Measurements from ENCODE around the gene SPEM2.

DNA sequence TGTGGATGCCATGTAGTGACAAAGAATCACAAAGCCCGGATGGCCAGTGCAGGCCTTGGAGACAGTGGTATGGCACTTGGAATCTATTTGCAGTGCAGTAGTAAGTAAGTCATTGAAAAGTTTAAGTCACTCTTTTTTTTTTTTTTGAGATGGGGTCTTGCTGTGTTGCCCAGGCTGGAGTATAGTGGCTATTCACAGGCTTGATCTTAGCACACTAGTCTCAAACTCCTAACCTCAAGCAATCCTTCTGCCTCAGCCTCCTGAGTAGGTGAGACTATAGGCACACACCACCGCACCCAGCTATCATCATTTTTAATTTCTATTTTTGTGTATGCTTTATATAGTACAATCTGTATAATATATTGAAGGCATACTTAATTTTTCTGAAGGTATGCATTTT, 26.8 kb upstream of the SPEM2 start:
- TF ChIP-seq CTCF (IDR thresholded peaks at IDR 0.05; ENCODE audit: control extremely low read depth in 1 of 3, insufficient read depth in 1 of 3, low read depth in 1 of 3, low read length in 3 of 3) (no peak), SP1 (IDR thresholded peaks at IDR 0.05; ENCODE audit: low read depth, low read length) (no peak), MAFK (IDR thresholded peaks at IDR 0.05; ENCODE audit: low read depth, low read length) (no peak), ZNF274 (IDR thresholded peaks at IDR 0.05; ENCODE audit: borderline replicate concordance, extremely low read depth, low read length) (no peak)
- TF ChIP-seq, protein P1, sequence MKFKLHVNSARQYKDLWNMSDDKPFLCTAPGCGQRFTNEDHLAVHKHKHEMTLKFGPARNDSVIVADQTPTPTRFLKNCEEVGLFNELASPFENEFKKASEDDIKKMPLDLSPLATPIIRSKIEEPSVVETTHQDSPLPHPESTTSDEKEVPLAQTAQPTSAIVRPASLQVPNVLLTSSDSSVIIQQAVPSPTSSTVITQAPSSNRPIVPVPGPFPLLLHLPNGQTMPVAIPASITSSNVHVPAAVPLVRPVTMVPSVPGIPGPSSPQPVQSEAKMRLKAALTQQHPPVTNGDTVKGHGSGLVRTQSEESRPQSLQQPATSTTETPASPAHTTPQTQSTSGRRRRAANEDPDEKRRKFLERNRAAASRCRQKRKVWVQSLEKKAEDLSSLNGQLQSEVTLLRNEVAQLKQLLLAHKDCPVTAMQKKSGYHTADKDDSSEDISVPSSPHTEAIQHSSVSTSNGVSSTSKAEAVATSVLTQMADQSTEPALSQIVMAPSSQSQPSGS (IDR thresholded peaks at IDR 0.05; ENCODE audit: low read length) = no peak

All from H1 (cell line).